GM10248 (cell line): ENCODE results near the gene GSTP1.
"Not testable (repeated sequence)": the region's sequence is repeated elsewhere in the genome, so short reads cannot be mapped to it uniquely, and the experiment has no call there.

Experiments
- CTCF ChIA-PET: fragments of 300-600 bp; sonication (Branson Sonifier 250); formaldehyde crosslinking; extraction: SDS; loops from one replicate; lab custom pipeline; 2021; ENCODE audit warnings: antibody characterized with exemption; lab: Yijun Ruan, JAX
- POLR2A ChIA-PET: fragments of 350-650 bp; sonication (Branson Sonifier 250); formaldehyde crosslinking; extraction: SDS; loops from one replicate; lab custom pipeline; 2020; ENCODE audit warnings: antibody characterized with exemption; lab: Yijun Ruan, JAX
- DNase-seq: peaks from one replicate; pipeline ENCODE4 v3.0.0; 2012; ENCODE audit errors: extremely low spot score
- CTCF ChIP-seq: IDR thresholded peaks from 2 replicates; pipeline ENCODE4 v1.5.1; 2012; ENCODE audit warnings: mild to moderate bottlenecking, low read depth; ENCODE audit errors: extremely low read depth, missing control alignments, control extremely low read depth

The GSTP1 gene

GRCh38 chr11:67615728-67616430 is 32.3 kb downstream of the GSTP1 start:
- no peak for DNase-seq
- ChIA-PET CTCF (interaction anchor here (1.0 to 3.3 kb wide), 5 partner anchors 13 to 215 kb away, joined by 3 to 26 read pairs (median 5); partner anchors contain the start of genes NUDT8, PPP1CA and TBX10), POLR2A (interaction anchor here (0.7 kb wide), 1 partner anchor 22 kb away, joined by 3 read pairs; no protein-coding TSS in a partner anchor)
- TF ChIP-seq CTCF: no peak

GRCh38 chr11:67616431-67617242 is 33.0 kb downstream of the GSTP1 start:
- ChIA-PET POLR2A (interaction anchor here (0.7 kb wide), 1 partner anchor 23 kb away, joined by 3 read pairs; no protein-coding TSS in a partner anchor), CTCF (interaction anchor here (1.0 to 3.3 kb wide), 5 partner anchors 10 to 42 kb away, joined by 3 to 26 read pairs (median 5); partner anchors contain the start of genes NUDT8 and TBX10)
- TF ChIP-seq CTCF: no peak
- DNase-seq: no peak

- POLR2A ChIA-PET: no interaction called here
- CTCF ChIA-PET: interaction anchor here (1.5 to 3.3 kb wide), 2 partner anchors 9 to 11 kb away, joined by 6 to 26 read pairs; partner anchors contain the start of gene NUDT8
- DNase-seq: no peak
- no peak for TF ChIP-seq CTCF
These were observed 33.8 kb downstream of the GSTP1 start for GRCh38 chr11:67617243-67617953.

GRCh38 chr11:67618901-67619659 is 35.5 kb downstream of the GSTP1 start:
- CTCF ChIA-PET: interaction anchor here (0.6 to 2.4 kb wide), 2 partner anchors 10 to 34 kb away, joined by 3 to 26 read pairs; partner anchors contain the start of gene NUDT8
- DNase-seq, POLR2A ChIA-PET: not testable (repeated sequence)

- CTCF ChIA-PET: interaction anchor here (0.6 to 2.4 kb wide), 4 partner anchors 9 to 237 kb away, joined by 3 to 26 read pairs (median 3); partner anchors contain the start of gene NUDT8
- DNase-seq, POLR2A ChIA-PET: not testable (repeated sequence)
These were observed 36.3 kb downstream of the GSTP1 start for GRCh38 chr11:67619683-67620618.

GRCh38 chr11:67620621-67621020 is 37.0 kb downstream of the GSTP1 start:
- DNase-seq, POLR2A ChIA-PET: not testable (repeated sequence)
- CTCF ChIA-PET: interaction anchor here (1.0 to 2.4 kb wide), 3 partner anchors 8 to 238 kb away, joined by 3 to 26 read pairs (median 3); partner anchors contain the start of gene NUDT8

- DNase-seq, POLR2A ChIA-PET: not testable (repeated sequence)
- CTCF ChIA-PET: interaction anchor here (1.6 kb wide), 1 partner anchor 239 kb away, joined by 3 read pairs; no protein-coding TSS in a partner anchor
These were observed 38.3 kb downstream of the GSTP1 start for GRCh38 chr11:67621928-67622327.

- DNase-seq, POLR2A ChIA-PET: not testable (repeated sequence)
- CTCF ChIA-PET: interaction anchor here (1.0 to 1.1 kb wide), 2 partner anchors 9 to 14 kb away, joined by 3 read pairs; no protein-coding TSS in a partner anchor
These were observed 39.3 kb downstream of the GSTP1 start for GRCh38 chr11:67622905-67623304.

- DNase-seq, POLR2A ChIA-PET: not testable (repeated sequence)
- CTCF ChIA-PET: interaction anchor here (1.0 kb wide), 1 partner anchor 15 kb away, joined by 3 read pairs; no protein-coding TSS in a partner anchor
These were observed 40.2 kb downstream of the GSTP1 start for GRCh38 chr11:67623795-67624194.

GRCh38 chr11:67626131-67626833 is 42.7 kb downstream of the GSTP1 start:
- CTCF ChIA-PET: interaction anchor here (1.3 to 7.7 kb wide), 3 partner anchors 8 to 23 kb away, joined by 6 to 142 read pairs (median 64); partner anchors contain the start of gene ACY3
- DNase-seq, POLR2A ChIA-PET: not testable (repeated sequence)
